T-helper 22 cell (primary cell): ENCODE measurements around the gene KLHL2.
"Not testable (repeated sequence)": the region's sequence is repeated elsewhere in the genome, so short reads cannot be mapped to it uniquely, and the experiment has no call there.

Source experiments
- DNase-seq: peaks from one replicate; pipeline ENCODE4 v3.0.0-alpha.2; 2020; ENCODE audit warnings: low read depth

KLHL2 gene

GRCh38 chr4:165207431-165208220 is at the start of gene KLHL2:
KLHL2 (plus strand) TSS chr4:165207561; CDS start chr4:165207877, 316 bp downstream.
- peak; percentile 56 for DNase-seq

- DNase-seq, result no peak
Measured at GRCh38 chr4:165158762-165159161, 48.6 kb upstream of the KLHL2 start.

GRCh38 chr4:165164257-165164656 is 43.1 kb upstream of the KLHL2 start:
- no peak for DNase-seq

GRCh38 chr4:165166872-165167271 is 40.5 kb upstream of the KLHL2 start:
- not testable (repeated sequence) for DNase-seq

DNA sequence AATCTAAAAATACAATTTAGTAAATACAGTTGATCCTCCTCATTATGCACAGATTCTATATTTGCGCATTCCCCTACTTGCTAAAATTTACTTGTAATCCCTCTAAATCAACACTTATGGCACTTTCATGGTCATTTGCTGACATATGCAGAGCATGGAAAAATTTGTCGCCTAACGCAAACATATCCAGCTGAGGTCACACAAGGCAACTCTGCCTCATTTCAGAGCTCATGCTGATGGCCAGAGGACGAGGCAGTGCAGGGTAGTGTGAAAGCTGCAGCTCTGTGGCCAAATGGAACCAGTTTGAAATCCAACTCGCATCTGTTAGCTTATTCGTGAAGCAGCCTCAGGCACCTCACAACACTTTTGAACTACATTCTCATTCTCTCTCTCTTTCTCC is 39.7 kb upstream of the KLHL2 start:
- no peak for DNase-seq

- DNase-seq, result no peak
Measured at GRCh38 chr4:165170819-165171218, 36.5 kb upstream of the KLHL2 start.

- not testable (repeated sequence) for DNase-seq
Measured at GRCh38 chr4:165175470-165175869, 31.9 kb upstream of the KLHL2 start.

DNA sequence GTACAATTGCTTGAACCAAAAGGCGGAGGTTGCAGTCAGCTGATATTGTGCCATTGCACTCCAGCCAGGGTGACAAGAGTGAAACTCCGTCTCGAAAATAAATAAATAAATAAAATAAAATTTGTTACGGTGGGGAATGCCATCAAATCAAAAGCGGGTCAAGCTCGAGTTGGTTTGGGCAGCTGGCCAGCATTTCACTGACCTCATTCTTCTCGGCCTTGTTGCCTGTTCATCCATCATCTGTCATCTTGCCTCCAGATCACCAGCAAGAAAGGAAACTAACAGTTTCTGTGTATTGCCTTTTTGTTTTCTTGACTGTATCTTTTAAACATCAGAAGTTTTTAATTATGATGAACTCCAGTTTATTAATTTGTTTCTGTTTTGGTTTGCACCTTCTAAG is 31.5 kb upstream of the KLHL2 start:
- no peak for DNase-seq

- DNase-seq, result no peak
Measured at GRCh38 chr4:165177725-165178666, 29.4 kb upstream of the KLHL2 start.

DNA sequence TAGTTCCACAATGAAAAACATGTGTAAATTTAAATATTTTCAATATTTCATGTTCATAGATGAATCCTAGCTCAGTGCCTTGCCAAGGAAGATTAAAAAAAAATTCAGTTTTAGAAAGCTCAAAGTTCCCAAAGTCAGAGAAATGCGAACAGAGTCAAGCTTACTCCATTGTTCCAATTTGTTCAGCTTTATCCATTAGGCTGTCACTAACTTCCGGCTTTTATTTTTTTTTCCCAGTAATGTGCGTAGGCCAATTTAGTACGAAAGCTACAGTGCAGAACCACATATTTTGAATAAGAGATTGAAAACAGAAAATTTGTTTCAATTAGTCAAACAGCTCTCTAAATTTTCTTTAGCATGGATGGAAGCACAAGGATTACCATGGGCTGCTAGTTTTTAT is 23.1 kb upstream of the KLHL2 start:
- no peak for DNase-seq

DNA sequence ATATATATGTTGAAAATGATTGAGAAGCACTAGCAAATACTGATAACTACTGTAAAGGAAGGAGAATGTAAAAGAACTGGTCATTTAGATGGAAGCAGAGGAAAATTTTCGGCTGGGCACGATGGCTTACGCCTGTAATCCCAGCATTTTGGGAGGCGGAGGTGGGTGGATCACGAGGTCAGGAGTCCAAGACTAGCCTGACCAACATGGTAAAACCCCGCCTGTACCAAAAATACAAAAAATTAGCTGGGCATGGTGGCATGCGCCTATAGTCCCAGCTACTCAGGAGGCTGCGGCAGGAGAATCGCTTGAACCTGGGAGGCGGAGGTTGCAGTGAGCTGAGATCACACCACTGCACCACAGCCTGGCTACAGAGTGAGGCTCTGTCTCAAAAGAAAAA is 22.4 kb upstream of the KLHL2 start:
- not testable (repeated sequence) for DNase-seq

DNA sequence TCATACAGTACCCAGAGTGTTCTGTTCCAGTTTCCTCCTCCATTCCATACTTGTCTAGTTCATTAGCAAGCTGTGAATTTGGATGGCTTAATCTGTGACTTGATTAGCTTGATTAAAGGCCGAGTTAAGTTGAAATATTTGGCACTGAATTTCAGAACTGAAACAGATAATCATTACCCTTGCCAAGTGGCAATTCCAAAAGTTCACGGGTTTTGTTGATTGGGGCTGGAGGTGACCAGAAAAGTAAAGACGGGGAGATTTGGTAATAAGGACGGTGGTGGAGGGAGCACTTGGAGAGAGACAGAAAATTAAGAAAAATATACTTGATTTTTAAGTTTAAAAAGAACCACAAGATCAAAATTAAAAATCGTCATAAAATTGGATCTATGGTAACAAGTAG is 21.9 kb upstream of the KLHL2 start:
- DNase-seq, result no peak

- DNase-seq, result no peak
Measured at GRCh38 chr4:165190591-165191347, 16.6 kb upstream of the KLHL2 start.

DNA sequence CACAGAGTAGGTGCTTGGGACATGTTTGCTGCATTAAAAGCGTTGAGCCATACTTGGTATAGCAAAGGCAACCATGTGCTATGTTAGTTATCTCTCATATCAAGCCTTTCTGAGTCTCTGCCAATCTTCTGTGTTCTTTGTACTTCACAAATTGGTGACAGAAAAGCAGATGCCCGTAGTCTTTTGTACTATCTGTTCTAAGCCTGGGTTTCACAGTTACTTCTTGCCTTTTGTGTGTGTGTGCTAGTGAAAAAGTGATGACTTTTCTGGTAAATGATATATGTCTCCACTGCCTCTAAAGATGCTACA is 16.1 kb upstream of the KLHL2 start:
- DNase-seq, result no peak

GRCh38 chr4:165191814-165192499 is 15.4 kb upstream of the KLHL2 start:
- no peak for DNase-seq

GRCh38 chr4:165192500-165192898 is 14.9 kb upstream of the KLHL2 start:
- DNase-seq, result no peak

GRCh38 chr4:165192956-165193355 is 14.4 kb upstream of the KLHL2 start:
- no peak for DNase-seq

DNA sequence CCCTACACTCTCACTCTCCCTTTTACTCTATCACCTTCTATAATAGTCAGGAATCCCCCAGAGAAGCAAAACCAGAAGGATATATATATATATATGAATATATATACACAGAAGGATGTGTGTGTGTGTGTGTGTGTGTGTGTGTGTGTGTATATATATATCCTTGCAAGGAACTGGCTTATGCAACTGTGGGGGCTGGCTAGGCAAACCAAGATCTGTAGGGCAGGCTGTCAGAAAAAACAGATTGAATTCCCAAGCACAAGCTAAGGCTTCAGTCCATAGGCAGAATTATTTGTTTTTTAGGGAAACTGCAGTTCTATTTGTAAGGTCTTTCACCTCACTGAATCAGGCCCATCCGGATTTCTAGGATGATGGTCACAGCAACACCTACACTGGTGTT is 13.0 kb upstream of the KLHL2 start:
- DNase-seq, result no peak

DNA sequence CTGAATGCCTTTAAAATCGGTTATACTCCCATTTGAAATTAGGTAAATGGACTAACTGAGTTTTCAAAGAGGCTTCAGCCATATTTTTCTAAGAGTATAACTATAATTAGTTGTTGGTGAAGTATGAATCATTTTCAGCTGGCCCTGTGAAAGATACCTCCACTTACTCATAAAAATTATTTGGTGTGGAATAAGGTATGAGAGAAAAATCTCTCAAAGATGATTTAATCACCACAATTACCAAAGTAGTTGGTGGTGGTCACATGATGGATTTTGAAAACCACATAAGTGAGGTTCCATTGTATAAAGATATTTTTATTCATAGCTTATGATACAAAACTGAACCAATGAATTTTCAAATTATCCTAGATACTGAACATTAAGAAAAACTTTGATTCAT is 9.0 kb upstream of the KLHL2 start:
- DNase-seq, result no peak

- DNase-seq, result no peak
Measured at GRCh38 chr4:165199286-165199685, 8.1 kb upstream of the KLHL2 start.

DNA sequence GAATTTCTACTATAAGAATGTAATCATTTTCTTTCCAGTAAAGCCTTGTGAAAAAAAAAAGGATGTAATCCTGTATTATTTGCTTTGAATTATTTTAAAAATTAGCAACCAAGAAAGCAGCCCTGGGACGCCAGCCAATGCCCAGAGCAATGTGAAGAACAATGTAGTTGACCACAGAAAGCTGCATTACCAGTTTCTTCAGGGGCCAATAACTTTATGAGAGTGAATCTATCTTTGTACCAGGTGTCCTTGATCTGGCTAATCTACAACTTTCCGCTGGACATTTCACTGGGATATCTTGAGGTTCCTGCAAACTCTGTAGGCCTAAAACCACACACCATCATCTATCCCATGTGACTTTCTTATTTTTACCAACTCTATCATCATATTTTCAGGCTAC is 7.6 kb upstream of the KLHL2 start:
- DNase-seq, result no peak

- no peak for DNase-seq
Measured at GRCh38 chr4:165201806-165202205, 5.6 kb upstream of the KLHL2 start.
